Brain microvascular endothelial cell (primary cell): ENCODE results near the gene CALML4.

Experiments
- DNase-seq: peaks from one replicate; pipeline ENCODE4 v3.0.0-alpha.2; 2020
- H3K27ac ChIP-seq: fragments of 250-450 bp; sonication (Bioruptor Pico); 2 replicates; pipeline ENCODE4 v1.5.1; 2020; ENCODE audit warnings: mild to moderate bottlenecking, moderate library complexity
- H3K27me3 ChIP-seq: fragments of 250-450 bp; sonication (Bioruptor Pico); replicated peaks from 2 replicates; pipeline ENCODE4 v1.5.1; 2020; ENCODE audit warnings: mild to moderate bottlenecking
- H3K36me3 ChIP-seq: fragments of 250-450 bp; sonication (Bioruptor Pico); replicated peaks from 2 replicates; pipeline ENCODE4 v1.5.1; 2020; ENCODE audit warnings: mild to moderate bottlenecking
- H3K4me3 ChIP-seq: 2 replicates; pipeline ENCODE4 v1.5.1; 2011; ENCODE audit warnings: low read depth, mild to moderate bottlenecking, control low read depth, low read length, moderate library complexity
- CTCF ChIP-seq: IDR thresholded peaks from 2 replicates; pipeline ENCODE4 v1.5.1; 2011; ENCODE audit warnings: low read depth, mild to moderate bottlenecking, moderate library complexity, low read length, control low read depth, inconsistent platforms; ENCODE audit errors: missing control alignments
- in situ Hi-C: cut with HindIII; loops from 2 replicates; pipeline ENCODE4 v1.10.0; 2017; ENCODE audit warnings: low sequenced_read_pairs, low pct_ligation_motif_present

The CALML4 gene

GRCh38 chr15:68191555-68191954 is 13.6 kb downstream of the CALML4 start:
- in situ Hi-C loops = no loop called here
- no peak for TF ChIP-seq CTCF
- Histone ChIP-seq H3K27me3 (no peaks in the 10 kb centered on the region), H3K27ac (no peak overlapping the region), H3K36me3 (peaks cover 16% of the 10 kb centered on the region), H3K4me3 (no peak overlapping the region)
- no peak for DNase-seq

GRCh38 chr15:68190048-68190447 is 15.1 kb downstream of the CALML4 start:
- no peak for TF ChIP-seq CTCF
- in situ Hi-C loops = no loop called here
- no peak for DNase-seq
- Histone ChIP-seq H3K27me3 (no peaks in the 10 kb centered on the region), H3K36me3 (peaks cover 17% of the 10 kb centered on the region), H3K27ac (no peak overlapping the region), H3K4me3 (no peak overlapping the region)

GRCh38 chr15:68188647-68189046 is 16.5 kb downstream of the CALML4 start:
- H3K27ac ChIP-seq = no peak overlapping the region
- no peak overlapping the region for H3K4me3 ChIP-seq
- peaks cover 26% of the 10 kb centered on the region for H3K36me3 ChIP-seq
- H3K27me3 ChIP-seq = no peaks in the 10 kb centered on the region
- in situ Hi-C loops = no loop called here
- DNase-seq = no peak
- no peak for TF ChIP-seq CTCF

GRCh38 chr15:68187559-68187958 is 17.6 kb downstream of the CALML4 start:
- peak; percentile 68 for DNase-seq
- in situ Hi-C loops = no loop called here
- H3K4me3 ChIP-seq = no peak overlapping the region

GRCh38 chr15:68186671-68187397 is 18.3 kb downstream of the CALML4 start:
- TF ChIP-seq CTCF = no peak
- Histone ChIP-seq H3K4me3 (no peak overlapping the region), H3K36me3 (peaks cover 14% of the 10 kb centered on the region), H3K27me3 (no peaks in the 10 kb centered on the region), H3K27ac (peak overlapping the region; percentile 25)
- in situ Hi-C loops = no loop called here
- DNase-seq = peak; percentile 54

More at GRCh38 chr15:68187559-68187958, 17.6 kb downstream of the CALML4 start:
- peak overlapping the region; percentile 25 for H3K27ac ChIP-seq
- H3K27me3 ChIP-seq = no peaks in the 10 kb centered on the region
- TF ChIP-seq CTCF = no peak
- peaks cover 19% of the 10 kb centered on the region for H3K36me3 ChIP-seq
